NCI-H748 treated with DMSO at 0.1 percent for 48 hours (cell line): Measurements from ENCODE around the gene EDEM1.
"Not testable (repeated sequence)": the region's sequence is repeated elsewhere in the genome, so short reads cannot be mapped to it uniquely, and the experiment has no call there.

Experiments used
- DNase-seq: peaks from one replicate; lab custom pipeline; 2025; lab: John Stamatoyannopoulos, UW

Gene EDEM1

GRCh38 chr3:5172018-5172417 lies 15.5 kb upstream of the EDEM1 start:
- DNase-seq: no peak

DNA sequence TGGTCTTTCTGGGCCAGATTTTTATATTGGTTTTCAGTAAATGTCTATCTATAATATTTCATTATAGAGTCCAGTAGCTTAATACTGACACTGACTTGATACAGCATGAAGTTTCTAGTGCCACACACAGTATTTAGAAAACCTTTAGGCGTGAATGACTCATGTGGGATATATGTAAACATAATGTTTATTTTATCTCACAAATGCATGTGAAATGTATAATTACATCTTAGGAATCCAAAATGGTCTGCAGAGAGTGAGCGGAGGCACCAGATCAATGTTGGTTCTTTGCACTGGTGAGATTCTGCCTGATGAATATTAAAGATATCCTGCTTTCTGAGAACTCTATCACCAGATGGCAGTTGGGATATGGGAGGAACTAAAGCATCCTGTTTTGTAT lies 8.5 kb upstream of the EDEM1 start:
- not testable (repeated sequence) for DNase-seq

- DNase-seq: no peak
These were observed 5.9 kb upstream of the EDEM1 start for GRCh38 chr3:5181469-5182141.

DNA sequence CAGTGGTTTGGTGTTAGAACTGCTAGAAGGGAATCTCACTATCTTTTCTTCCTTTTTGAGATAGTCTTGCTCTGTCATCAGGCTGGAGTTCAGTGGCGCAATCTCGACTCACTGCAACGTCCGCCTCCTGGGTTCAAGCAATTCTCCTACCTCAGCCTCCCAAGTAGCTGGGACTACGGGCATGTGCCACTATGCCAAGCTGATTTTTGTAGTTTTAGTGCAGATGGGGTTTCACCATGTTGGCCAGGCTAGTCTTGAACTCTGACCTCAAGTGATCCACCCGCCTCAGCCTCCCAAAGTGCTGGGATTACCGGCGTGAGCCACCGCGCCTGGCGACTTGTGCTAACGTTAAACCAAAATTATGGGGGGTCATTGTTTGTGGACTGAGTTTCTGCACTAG lies 3.8 kb upstream of the EDEM1 start:
- DNase-seq: not testable (repeated sequence)

DNA sequence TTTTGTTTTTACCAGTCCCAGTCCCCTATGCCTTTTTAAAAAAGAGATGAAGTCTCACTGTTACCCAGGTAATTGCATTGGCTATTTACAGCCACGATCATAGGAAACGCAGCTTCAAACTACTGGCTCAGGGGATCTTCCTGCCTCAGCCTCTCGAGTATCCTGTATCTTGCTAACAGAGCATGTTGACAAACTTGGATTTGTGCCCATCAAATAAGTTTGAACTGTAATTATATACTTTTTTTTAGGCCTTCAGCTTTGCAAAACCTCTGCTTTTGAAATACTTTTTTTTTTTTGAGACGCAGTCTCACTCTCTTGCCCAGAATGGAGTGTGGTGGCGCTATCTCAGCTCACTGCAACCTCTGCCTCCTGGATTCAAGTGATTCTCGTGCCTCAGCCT lies 3.0 kb upstream of the EDEM1 start:
- DNase-seq: no peak

GRCh38 chr3:5185093-5185673 lies 2.3 kb upstream of the EDEM1 start:
- no peak for DNase-seq

GRCh38 chr3:5186089-5186857 lies 1.2 kb upstream of the EDEM1 start:
- no peak for DNase-seq

GRCh38 chr3:5186858-5187155 lies 700 bp upstream of the EDEM1 start:
- no peak for DNase-seq

DNA sequence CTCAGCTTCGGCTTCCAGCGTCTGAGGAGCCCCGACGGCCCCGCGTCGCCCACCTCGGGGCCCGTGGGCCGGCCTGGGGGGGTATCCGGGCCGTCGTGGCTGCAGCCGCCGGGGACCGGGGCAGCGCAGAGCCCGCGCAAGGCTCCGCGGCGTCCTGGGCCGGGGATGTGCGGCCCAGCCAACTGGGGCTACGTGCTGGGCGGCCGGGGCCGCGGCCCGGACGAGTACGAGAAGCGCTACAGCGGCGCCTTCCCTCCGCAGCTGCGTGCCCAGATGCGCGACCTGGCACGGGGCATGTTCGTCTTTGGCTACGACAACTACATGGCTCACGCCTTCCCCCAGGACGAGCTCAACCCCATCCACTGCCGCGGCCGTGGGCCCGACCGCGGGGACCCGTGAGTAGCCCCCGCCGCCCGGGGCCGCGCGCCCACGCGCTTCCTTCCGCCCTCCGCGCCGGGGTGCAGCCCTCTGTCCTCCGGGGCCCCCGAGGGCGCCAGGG lies 462 bp downstream of the EDEM1 start:
- DNase-seq: no peak

GRCh38 chr3:5188419-5189221 lies 1.1 kb downstream of the EDEM1 start:
- peak; percentile 2 for DNase-seq

- no peak for DNase-seq
These were observed 2.8 kb downstream of the EDEM1 start for GRCh38 chr3:5190147-5190791.

DNA sequence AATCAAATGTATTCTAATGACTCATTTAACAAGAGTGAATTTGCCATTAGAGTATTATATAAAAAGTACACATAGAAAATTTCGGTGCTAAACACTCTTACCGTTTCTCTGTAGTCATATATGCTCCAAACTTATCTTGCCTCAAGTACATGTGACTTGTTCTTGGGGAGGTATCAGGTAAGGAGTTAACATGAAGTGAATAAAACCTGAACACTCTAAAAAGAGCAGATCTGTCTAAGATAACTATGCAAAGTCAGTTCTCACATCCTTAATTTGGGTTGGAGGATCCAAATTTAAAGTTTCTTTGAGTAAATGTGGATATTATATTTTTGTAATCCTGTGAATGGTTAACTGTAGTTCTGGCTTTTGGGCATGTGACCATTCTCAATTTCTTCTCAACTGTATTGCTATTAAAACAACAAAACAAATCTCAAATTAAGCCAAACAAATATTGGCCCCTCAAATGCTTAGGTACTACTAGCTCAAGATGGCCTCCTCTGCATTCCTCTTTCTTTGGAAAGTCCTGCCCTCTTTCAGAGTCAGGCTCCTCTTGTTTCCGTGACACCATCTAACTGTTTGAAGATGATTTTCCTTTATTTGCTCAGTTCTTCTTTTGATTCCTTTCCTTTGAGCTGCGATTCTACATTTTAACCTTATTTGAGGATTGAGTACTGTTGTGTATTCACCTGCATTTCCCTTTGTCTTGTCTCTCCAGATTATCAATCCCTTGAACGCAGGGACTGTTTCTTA lies 4.2 kb downstream of the EDEM1 start:
- no peak for DNase-seq

GRCh38 chr3:5192571-5193365 lies 5.3 kb downstream of the EDEM1 start:
- no peak for DNase-seq

DNA sequence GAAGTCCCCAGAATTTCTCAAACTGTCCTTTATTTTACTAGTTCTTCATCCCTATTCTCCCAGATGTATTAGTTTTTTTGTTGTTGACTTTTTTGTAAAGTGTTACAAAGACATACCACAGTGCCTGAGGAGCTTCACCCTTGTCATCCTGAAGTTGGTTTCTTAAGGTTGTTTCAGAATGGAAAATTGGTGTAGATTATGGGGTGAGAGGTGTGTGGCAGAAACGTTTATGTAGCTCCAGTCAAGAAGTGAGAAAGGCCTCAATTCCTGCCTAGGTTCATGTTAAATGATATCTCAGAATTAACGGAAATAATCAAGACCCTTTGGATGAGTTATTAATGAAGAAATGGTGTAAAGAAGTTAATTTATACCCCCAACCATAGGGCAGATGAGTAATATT lies 6.8 kb downstream of the EDEM1 start:
- no peak for DNase-seq

DNA sequence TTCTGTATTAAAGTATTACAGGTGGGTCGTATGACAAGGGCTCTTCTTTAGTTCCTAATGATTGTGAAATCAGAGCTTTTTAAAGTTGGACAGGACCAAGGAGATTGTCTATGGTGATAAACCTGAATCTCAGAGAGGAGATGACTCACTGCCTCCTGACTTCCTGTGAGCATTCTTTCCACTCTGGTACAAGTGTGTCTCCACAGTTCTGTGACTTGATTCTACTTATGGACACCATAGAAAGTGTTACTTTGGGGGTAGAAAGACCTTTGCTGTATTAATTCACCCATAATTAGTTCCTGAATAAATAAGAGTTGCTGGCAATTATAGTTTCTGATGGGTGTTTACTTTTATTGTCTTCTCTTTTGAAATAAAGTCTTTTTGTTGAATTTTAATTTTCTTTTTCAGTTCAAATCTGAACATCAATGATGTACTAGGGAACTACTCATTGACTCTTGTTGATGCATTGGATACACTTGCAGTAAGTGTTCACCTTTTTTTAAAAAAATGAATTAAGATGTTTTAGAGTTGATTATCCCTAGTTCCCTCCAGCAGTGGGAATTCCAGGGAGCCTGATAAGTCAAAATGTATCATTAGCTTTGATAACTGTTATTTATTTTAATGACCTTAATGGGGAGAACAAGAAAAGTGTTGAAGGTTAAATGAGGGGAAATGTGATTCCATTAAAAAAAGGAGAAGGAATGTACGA lies 7.4 kb downstream of the EDEM1 start:
- no peak for DNase-seq

DNA sequence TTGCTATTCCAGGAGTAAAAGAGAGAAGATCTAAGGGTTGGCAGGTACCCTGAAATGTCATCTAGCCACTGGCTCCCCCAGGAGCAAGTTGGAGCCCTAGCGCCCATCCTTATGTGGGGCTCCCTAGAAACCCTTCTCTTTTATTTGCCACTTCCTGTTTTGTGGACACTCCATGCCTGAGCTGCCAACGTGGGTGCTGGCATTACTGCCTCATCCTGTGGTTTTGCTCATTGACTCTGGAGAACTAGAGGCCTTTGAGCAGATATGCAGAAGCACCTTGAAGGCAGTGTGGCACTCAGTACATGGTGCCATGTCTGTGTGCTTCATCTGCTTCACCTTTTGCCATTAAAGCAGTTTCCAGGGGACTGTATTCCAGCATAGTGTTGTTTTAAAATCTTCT lies 8.1 kb downstream of the EDEM1 start:
- DNase-seq: no peak

DNA sequence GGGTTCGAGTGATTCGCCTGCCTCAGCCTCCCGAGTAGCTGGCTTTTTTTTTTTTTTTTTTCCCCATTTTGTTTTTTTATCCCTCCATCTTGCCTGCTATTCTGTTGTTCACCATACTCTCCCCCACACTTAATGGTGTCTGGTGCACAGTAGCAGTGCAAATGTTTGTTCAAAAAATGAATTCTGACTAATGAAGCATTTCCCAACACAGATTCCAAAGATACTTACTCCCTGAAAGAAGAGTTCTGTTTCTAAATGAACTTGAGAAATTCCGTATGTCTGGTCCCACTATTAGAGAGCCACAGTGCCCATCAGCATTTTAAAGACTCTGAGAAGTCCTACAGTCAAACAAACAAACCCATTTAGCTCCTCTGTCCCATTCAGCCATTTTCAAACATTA lies 9.5 kb downstream of the EDEM1 start:
- DNase-seq: no peak

GRCh38 chr3:5197470-5198312 lies 10.2 kb downstream of the EDEM1 start:
- DNase-seq: no peak

DNA sequence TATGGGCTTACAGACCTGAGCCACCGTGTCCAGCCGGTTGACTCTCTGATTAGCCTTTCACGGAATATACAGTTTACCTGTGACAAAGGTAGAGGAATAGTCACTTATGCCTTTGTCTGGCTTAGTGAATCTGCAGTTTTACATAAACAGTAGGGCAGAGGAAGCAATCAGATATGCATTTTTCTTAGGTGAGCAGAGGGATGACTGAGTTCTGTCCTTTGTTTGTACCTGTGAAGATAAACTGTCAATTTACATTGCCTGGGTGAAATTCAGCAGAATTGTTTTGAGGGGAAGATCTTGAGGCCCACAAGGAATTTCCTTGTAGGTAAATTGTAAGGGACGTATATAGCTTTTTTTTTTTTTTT lies 10.8 kb downstream of the EDEM1 start:
- DNase-seq: no peak
